Osteocyte (in vitro differentiated cells): ENCODE measurements around the gene ATP6V0B. TPM values are rescaled to one million over a fixed set of nuclear protein-coding genes. Genes with fewer than 3 reads are reported as not detected.
A peak's percentile ranks its signal among the peaks of the same experiment; 100 is the strongest.

ENCODE experiments used
- DNase-seq: peaks from one replicate; pipeline ENCODE4 v3.0.0; 2021; ENCODE audit warnings: mixed read lengths; ENCODE audit not compliant: unreplicated experiment; ENCODE audit errors: extremely low spot score
- H3K27ac Mint-ChIP-seq: one replicate; pipeline ENCODE4 v1.8.0; 2021; ENCODE audit warnings: mild to moderate bottlenecking, mixed read lengths; ENCODE audit not compliant: unreplicated experiment
- H3K27me3 Mint-ChIP-seq: one replicate; pipeline ENCODE4 v1.8.0; 2021; ENCODE audit warnings: mixed read lengths; ENCODE audit not compliant: unreplicated experiment
- H3K36me3 Mint-ChIP-seq: one replicate; pipeline ENCODE4 v1.8.0; 2021; ENCODE audit warnings: mixed read lengths; ENCODE audit not compliant: unreplicated experiment
- H3K4me1 Mint-ChIP-seq: one replicate; pipeline ENCODE4 v1.8.0; 2021; ENCODE audit warnings: mixed read lengths; ENCODE audit not compliant: unreplicated experiment
- H3K4me3 Mint-ChIP-seq: one replicate; pipeline ENCODE4 v1.8.0; 2021; ENCODE audit warnings: mild to moderate bottlenecking, moderate library complexity, mixed read lengths; ENCODE audit not compliant: unreplicated experiment
- H3K9me3 Mint-ChIP-seq: one replicate; pipeline ENCODE4 v1.8.0; 2021; ENCODE audit warnings: mixed read lengths; ENCODE audit not compliant: unreplicated experiment
- CTCF ChIP-seq: fragments of 200-600 bp; sonication (generic); IDR thresholded peaks from 2 replicates; pipeline ENCODE4 v1.5.0; 2021; ENCODE audit warnings: antibody characterized with exemption, mild to moderate bottlenecking, moderate library complexity
- total RNA-seq: library from RNA; stranded (reverse); gene quantifications from 2 replicates; pipeline ENCODE4 v1.2.1, GENCODE V29; 2021

The ATP6V0B gene
- total RNA-seq, 1 donor from 2014 or later, result 128 TPM

- H3K36me3 Mint-ChIP-seq, result no peaks in the 10 kb centered on the region
- peaks cover 3% of the 10 kb centered on the region for H3K27me3 Mint-ChIP-seq
- H3K27ac Mint-ChIP-seq, result no peak overlapping the region
- no peaks in the 10 kb centered on the region for H3K9me3 Mint-ChIP-seq
- peak; percentile 11 for TF ChIP-seq CTCF
- peak overlapping the region; percentile 45 for H3K4me3 Mint-ChIP-seq
- H3K4me1 Mint-ChIP-seq, result peaks cover 22% of the 10 kb centered on the region
- DNase-seq, result no peak
These were observed 39.8 kb upstream of the ATP6V0B start for GRCh38 chr1:43934986-43935324.

- Mint-ChIP-seq H3K27me3 (peaks cover 3% of the 10 kb centered on the region), H3K4me1 (peaks cover 22% of the 10 kb centered on the region), H3K27ac (no peak overlapping the region), H3K4me3 (no peak overlapping the region), H3K36me3 (no peaks in the 10 kb centered on the region), H3K9me3 (no peaks in the 10 kb centered on the region)
- TF ChIP-seq CTCF, result no peak
- no peak for DNase-seq
These were observed 38.9 kb upstream of the ATP6V0B start for GRCh38 chr1:43935711-43936427.

GRCh38 chr1:43936431-43937151 is 38.2 kb upstream of the ATP6V0B start:
- peaks cover 20% of the 10 kb centered on the region for H3K4me1 Mint-ChIP-seq
- no peak overlapping the region for H3K27ac Mint-ChIP-seq
- TF ChIP-seq CTCF, result no peak
- H3K4me3 Mint-ChIP-seq, result peak overlapping the region; percentile 66
- DNase-seq, result no peak
- peaks cover 3% of the 10 kb centered on the region for H3K27me3 Mint-ChIP-seq
- H3K9me3 Mint-ChIP-seq, result no peaks in the 10 kb centered on the region
- H3K36me3 Mint-ChIP-seq, result no peaks in the 10 kb centered on the region

GRCh38 chr1:43937179-43937865 is 37.4 kb upstream of the ATP6V0B start:
- no peaks in the 10 kb centered on the region for H3K36me3 Mint-ChIP-seq
- DNase-seq, result no peak
- TF ChIP-seq CTCF, result no peak
- H3K27ac Mint-ChIP-seq, result no peak overlapping the region
- H3K4me1 Mint-ChIP-seq, result peaks cover 20% of the 10 kb centered on the region
- no peaks in the 10 kb centered on the region for H3K9me3 Mint-ChIP-seq
- H3K27me3 Mint-ChIP-seq, result peaks cover 3% of the 10 kb centered on the region
- no peak overlapping the region for H3K4me3 Mint-ChIP-seq

GRCh38 chr1:43938383-43938782 is 36.4 kb upstream of the ATP6V0B start:
- Mint-ChIP-seq H3K4me1 (peaks cover 10% of the 10 kb centered on the region), H3K9me3 (no peaks in the 10 kb centered on the region), H3K27ac (no peak overlapping the region), H3K4me3 (no peak overlapping the region), H3K36me3 (no peaks in the 10 kb centered on the region), H3K27me3 (peaks cover 3% of the 10 kb centered on the region)
- TF ChIP-seq CTCF, result no peak
- no peak for DNase-seq
